ENCODE results near the gene NOL9. TPM values are rescaled to one million over a fixed set of nuclear protein-coding genes. Genes with fewer than 3 reads are reported as not detected.
"Not testable (repeated sequence)": the region's sequence is repeated elsewhere in the genome, so short reads cannot be mapped to it uniquely, and the experiment has no call there.

The NOL9 gene
- 10 to 100 TPM; 14.8 to 15.9 (median 15.1) TPM for polyA plus RNA-seq (ENCODE audit: insufficient read length in 3 of 3)

- peak; percentile 86 to 90 (median 88) for DNase-seq (ENCODE audit: low read depth in 3 of 3, low spot score in 2 of 3)
Observed at GRCh38 chr1:6554031-6554906, at the start of gene NOL9. NOL9 (minus strand) TSS chr1:6554513; CDS start chr1:6554502, 11 bp downstream.

DNA sequence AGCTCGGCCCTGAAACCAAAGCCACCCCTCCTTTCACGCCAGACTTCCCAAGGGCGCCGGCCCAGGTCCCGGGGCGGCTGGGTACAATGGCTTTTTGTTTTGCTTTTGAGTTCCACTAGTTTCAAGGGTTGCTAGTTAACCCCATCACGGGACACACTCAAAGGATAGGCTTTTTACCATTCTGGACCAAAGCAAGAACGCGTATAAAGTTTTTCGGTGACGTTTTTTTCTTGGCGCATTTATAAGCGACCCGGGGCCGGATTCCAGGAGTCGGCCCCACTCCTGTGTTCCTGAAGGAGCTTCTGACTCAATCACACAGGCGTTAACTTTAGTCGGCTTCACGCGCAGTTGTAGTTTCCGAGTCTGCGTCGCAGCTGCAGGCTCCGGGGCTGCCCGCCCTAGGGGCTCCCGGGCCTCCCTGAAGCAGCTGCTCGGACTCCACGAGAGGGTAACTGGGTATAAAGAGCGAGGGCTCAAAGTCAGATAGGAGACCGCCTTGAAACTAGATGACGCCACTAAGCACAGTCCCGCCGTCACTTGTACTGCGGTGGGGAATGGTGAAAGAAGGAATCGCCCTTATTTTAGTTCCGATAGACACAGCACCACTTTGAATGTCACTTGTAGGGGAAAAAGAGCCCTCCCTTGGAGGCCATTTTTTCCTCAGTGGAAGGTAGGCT lies 49.1 kb upstream of the NOL9 start:
- DNase-seq (ENCODE audit: low read depth in 3 of 3, low spot score in 2 of 3), result peak in 1 of 3 donors; percentile 58

DNA sequence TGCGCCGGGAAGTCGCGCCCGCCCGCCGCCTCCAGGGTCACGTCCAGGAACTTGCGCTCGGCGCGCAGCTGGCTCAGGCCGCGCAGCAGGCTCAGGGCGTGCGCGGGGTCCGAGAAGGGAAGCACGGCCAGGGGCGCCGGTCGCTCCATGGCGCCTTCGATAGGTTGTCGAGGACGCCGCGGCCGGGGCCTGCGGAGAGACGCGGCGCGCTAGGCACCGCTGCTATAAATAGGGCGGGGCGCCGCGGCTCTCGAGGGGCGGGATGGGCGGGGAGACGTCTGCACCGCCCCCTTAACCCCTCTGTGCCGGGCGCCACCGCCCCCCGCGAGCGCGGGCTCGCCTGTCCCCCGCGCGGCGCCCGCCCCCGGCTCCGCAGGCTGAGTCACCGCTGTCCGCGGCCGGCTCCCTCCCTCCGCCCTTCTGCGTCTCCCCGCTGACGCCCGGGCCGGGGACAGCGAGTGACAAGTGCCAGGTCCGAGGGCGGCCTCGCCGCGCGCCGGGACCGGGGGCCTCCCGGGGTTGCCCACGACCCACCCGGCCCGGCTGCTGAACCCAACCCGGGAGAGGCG lies 48.4 kb upstream of the NOL9 start, which contains the start of gene KLHL21:
Gene KLHL21, minus strand, starts transcription at position 201 of the 569 bp plus-strand sequence. Its CDS starts 52 bp downstream, at position 149.
- DNase-seq (ENCODE audit: low read depth in 3 of 3, low spot score in 2 of 3), result peak in 1 of 3 donors; percentile 69

- DNase-seq (ENCODE audit: low read depth in 3 of 3, low spot score in 2 of 3), result no peak
Observed at GRCh38 chr1:6601923-6602668, 47.8 kb upstream of the NOL9 start.

GRCh38 chr1:6601049-6601922 lies 47.0 kb upstream of the NOL9 start:
- no peak for DNase-seq (ENCODE audit: low read depth in 3 of 3, low spot score in 2 of 3)

DNA sequence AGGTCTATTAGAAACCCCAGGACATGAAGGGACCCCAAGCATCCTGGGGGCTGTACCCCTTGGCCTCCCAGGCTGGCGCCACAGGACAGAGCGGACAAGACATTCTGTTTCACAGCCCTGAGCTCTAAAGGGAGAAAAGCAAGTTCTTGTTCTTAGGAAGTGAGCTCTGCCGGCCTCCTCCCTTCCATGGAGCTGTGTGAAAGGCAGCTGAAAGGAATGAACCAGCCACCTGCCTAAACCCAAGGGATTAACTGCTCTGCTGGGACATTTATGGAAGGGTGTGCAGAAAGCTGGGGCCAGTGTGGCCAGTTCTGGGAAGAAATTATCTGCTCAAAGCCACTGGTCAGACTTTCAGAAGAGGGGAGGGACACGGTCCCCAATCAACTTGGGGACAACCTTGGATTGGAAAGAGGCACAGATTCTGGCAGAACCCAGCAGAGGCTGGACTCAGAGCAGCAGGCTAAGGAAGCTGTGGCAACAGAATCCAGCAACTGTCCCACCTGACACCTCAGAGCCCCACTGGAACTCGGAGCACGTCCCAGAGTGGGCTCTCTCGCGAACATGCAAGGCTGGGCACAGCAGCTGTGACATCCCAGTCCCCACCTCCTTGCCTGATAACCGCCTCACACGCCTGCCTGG lies 46.2 kb upstream of the NOL9 start:
- no peak for DNase-seq (ENCODE audit: low read depth in 3 of 3, low spot score in 2 of 3)

GRCh38 chr1:6599991-6600390 lies 45.7 kb upstream of the NOL9 start:
- DNase-seq (ENCODE audit: low read depth in 3 of 3, low spot score in 2 of 3), result not testable (repeated sequence)

DNA sequence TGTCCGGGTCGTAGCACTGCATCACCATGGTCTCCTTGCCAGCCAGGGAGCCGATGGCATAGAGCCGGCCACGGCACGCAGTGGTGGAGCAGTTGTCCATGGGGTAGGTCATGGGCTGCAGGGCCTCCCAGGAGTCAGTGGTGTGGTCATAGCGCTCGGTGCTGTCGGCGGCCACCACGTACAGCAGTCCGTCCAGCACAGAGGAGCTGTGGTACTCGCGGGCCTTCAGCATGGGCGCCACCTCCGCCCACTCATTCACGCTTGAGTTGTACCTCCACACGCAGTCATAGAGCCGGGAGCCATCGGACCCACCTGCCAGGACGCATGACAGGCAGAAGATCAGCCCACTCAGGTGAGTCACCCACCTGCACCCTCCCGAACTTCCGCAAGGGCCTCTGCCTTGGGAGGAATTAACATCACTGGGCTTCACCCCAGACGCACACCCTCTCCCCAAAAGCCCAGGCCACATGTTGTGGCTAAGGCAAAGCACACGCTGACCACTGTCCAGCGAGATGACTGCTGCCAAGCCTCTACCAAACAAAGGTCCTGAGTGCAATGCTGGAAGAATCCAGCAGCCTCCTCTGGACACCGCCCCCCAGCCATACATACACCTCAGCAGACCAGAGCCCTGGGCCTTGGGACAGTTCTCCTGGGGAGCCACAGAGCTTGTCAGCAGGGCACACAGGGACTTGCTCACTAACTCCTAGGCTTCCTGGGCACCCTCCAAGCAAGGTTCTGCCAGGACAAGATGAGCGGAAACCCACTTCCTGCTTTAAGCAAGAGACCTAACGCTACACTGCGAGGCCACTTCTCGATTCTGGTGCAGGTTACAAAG lies 45.0 kb upstream of the NOL9 start:
- no peak for DNase-seq (ENCODE audit: low read depth in 3 of 3, low spot score in 2 of 3)

DNA sequence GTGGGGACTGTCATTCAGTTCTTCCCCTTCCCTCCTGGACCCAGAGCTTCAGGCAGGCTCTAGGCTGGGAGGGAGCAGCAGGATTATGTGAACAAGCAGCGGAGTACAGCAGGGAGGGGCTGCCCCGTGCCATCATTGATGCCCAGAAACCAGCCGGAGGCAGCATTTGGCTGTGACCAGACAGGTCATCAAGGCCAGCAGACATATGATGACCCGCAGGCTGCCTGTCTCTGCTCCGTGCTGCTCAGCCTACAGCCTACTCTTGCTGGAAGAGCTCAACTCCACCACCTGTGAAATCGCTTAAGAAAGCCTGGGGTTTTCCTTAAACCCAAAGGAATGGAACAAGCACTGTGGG lies 43.4 kb upstream of the NOL9 start:
- DNase-seq (ENCODE audit: low read depth in 3 of 3, low spot score in 2 of 3), result no peak

DNA sequence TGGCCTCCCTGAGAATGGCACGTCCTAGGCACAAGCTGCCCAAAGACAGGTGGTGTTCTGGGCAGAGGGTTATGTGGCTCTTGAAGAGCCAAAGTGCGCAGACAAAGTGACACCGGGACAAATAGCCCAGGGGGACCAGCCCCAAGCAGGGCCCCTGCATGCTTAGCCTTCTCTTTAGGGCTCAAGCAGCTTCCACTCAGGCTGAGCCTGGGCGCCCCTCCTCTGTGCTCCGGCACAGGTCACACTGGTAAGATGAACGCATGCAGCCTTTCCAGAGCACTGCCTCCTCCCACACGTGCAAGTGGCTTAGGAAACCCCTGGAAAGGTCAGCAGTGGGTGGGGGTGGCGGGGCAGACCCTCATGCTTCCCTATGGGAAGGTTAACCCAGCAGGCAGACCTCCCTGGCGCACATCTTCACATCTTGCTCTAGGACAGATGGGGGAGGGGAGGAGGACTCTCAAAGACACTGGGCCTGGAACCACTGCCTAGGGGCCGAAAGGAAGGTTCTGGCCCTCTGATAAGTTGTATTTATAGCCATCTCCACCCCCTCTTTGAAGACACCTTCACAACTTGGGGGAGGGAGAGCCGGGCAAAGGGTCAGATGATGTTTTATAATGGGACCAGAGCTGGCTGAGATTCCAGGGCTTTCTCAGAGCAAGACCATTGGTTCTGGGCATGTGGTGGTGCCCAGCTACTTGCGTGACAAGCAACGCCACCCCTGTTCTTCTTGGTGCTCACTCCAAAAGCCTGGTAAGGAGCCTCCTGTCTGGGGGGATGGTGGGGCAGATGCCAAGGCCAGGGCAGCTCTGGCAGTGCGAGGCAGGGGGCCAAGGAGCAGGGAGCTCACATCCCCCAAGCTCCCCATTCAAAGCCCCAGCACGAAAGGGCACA lies 42.8 kb upstream of the NOL9 start:
- no peak for DNase-seq (ENCODE audit: low read depth in 3 of 3, low spot score in 2 of 3)

- DNase-seq (ENCODE audit: low read depth in 3 of 3, low spot score in 2 of 3), result no peak
Observed at GRCh38 chr1:6596351-6596750, 42.0 kb upstream of the NOL9 start.

DNA sequence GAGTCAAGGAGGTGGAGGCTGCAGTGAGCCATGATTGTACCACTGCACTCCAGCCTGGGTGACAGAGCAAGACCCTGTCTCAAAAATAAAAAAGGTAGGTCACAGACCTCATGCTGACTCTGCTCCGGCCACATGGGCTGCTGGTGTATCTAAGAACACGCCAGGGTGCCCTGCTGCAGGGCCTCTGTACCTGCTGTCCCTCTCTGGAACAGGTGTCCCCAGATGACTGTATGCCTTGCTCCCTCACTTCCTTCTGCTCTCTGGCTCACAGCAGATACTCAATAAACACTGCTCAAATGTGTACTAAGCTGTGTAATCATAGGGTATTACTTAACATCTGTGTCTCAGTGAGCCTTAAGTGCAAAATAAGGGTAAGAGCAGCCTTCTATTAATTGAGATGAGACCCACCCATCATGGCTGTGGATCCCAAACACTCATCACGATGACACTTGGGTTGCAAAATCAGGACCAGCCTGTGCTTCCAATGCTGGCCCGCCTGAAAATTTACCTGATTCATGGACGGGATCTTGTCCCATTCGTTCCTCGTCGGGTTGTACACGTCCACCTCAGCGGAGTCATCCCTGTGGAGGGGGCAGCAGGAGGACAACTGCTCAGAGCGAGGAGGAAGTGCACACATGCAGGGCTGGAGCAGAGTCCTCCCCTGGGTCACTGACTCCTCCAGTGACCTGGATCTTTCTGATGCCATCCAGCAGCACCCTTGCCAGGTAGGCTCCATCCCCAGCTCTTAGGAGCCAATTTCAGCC lies 40.8 kb upstream of the NOL9 start:
- no peak for DNase-seq (ENCODE audit: low read depth in 3 of 3, low spot score in 2 of 3)

DNA sequence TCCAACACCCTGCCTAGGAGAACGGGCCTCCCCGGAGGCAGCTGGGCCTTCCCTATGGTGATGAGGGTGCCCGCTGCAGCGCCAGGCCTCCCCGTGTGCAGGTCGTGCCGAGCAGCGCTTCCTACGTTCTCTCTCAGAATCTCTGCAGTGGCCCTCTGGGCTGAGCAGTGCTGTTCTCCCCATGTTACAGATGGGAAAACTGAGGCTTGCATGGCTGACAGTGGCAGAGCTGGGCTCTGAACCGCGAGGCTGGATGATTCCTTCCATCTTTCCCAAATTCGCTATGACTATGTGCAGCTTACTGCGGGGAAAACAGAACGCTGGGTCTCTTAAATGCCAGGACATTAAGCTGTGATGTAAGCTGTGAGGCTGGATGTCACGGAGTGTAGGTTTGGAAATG lies 39.5 kb upstream of the NOL9 start:
- no peak for DNase-seq (ENCODE audit: low read depth in 3 of 3, low spot score in 2 of 3)

GRCh38 chr1:6592865-6593593 lies 38.7 kb upstream of the NOL9 start:
- DNase-seq (ENCODE audit: low read depth in 3 of 3, low spot score in 2 of 3), result no peak

- no peak for DNase-seq (ENCODE audit: low read depth in 3 of 3, low spot score in 2 of 3)
Observed at GRCh38 chr1:6592441-6592840, 38.1 kb upstream of the NOL9 start.

- DNase-seq (ENCODE audit: low read depth in 3 of 3, low spot score in 2 of 3), result no peak
Observed at GRCh38 chr1:6591644-6592043, 37.3 kb upstream of the NOL9 start.

Data from right renal cortex interstitium (tissue), 3 donors.